Vagina (tissue), 2 donors: ENCODE data around the gene RAB23. TPM values are rescaled to one million over a fixed set of nuclear protein-coding genes. Genes with fewer than 3 reads are reported as not detected.

Experiments
- DNase-seq, 2 donors: peaks; one replicate each; pipeline ENCODE4 v3.0.0-alpha.2; 2017; ENCODE audit errors: extremely low spot score in 2 of 2
- H3K27ac ChIP-seq: fragments of 200-600 bp; sonication (generic); one replicate; pipeline ENCODE4 v1.5.1; 2019
- H3K27me3 ChIP-seq: fragments of 200-600 bp; sonication (generic); one replicate; pipeline ENCODE4 v1.5.1; 2019
- H3K36me3 ChIP-seq, 2 donors: fragments of 200-600 bp; sonication (generic); one replicate each; pipeline ENCODE4 v1.5.1; 2017 to 2019
- H3K4me1 ChIP-seq: fragments of 200-600 bp; sonication (generic); one replicate; pipeline ENCODE4 v1.5.1; 2019
- H3K4me3 ChIP-seq, 2 donors: fragments of 200-600 bp; sonication (generic); 1 replicate in 1 of 2; 2 replicates in 1 of 2; pipeline ENCODE4 v1.5.1; 2016 to 2019
- H3K9me3 ChIP-seq: fragments of 200-600 bp; sonication (generic); one replicate; pipeline ENCODE4 v1.5.1; 2019
- POLR2A ChIP-seq, 2 donors: fragments of 450-650 bp; IDR thresholded peaks; one replicate each; pipeline ENCODE4 v1.6.1; 2017; ENCODE audit warnings: antibody characterized with exemption in 2 of 2, mild to moderate bottlenecking in 2 of 2, moderate library complexity in 2 of 2
- POLR2AphosphoS5 ChIP-seq, 2 donors: sonication (generic); formaldehyde crosslinking; IDR thresholded peaks; one replicate each; pipeline ENCODE4 v1.9.0; 2017; ENCODE audit warnings: antibody characterized with exemption in 2 of 2, mild to moderate bottlenecking in 2 of 2, low read depth in 1 of 2; ENCODE audit not compliant: insufficient read depth in 1 of 2
- intact Hi-C: fragments of 100-400 bp; cut with DNase I; formaldehyde crosslinking; loops from one replicate; pipeline ENCODE4 v1.15.1; 2023
- total RNA-seq: library from RNA; depleted of rRNA; stranded (reverse); fragments of >200 nt; gene quantifications from one replicate; pipeline ENCODE4 v1.2.3, GENCODE V29; 2016
- TF ChIP-seq, protein P1 (sequence below), 3 experiments: fragments of 450-650 bp in 2 of 3; fragments of 200-600 bp in 1 of 3; sonication (generic) in 1 of 3; IDR thresholded peaks; one replicate each; pipeline ENCODE4 v1.5.1; 2017 to 2019; ENCODE audit warnings: antibody characterized with exemption in 3 of 3, mild to moderate bottlenecking in 2 of 3, moderate library complexity in 2 of 3

RAB23 gene
- total RNA-seq, 1 donor from 2014 or later, result 31.4 TPM

DNA sequence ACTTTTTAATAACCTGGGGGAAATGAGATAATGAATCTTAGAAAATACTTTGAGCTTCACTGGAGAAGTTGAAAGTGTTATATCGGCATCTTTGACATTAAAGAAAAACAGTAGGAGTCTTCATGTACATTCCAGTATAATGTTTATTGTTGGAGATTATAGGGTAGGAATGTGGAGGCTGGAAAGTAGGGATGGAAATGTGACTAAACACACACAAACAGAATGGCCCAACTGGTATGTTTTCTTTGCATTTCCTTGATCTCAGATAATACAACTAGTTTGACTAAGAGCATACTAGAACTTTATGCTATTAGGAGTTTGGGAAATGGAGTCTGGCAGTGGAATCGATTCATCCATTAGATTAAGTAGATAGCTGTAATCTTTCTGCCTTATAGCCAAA is 60.1 kb downstream of the RAB23 start:
- H3K4me1 ChIP-seq, result no peaks in the 10 kb centered on the region
- peaks cover 7% of the 10 kb centered on the region for H3K9me3 ChIP-seq
- H3K36me3 ChIP-seq, result peaks cover 0 to 22% of the 10 kb centered on the region in 2 donors
- no peak for DNase-seq
- intact Hi-C loops, result no loop called here
- TF ChIP-seq POLR2AphosphoS5 (IDR thresholded peaks at IDR 0.05; ENCODE audit: insufficient read depth in 1 of 2, low read depth in 1 of 2) (no peak), POLR2A (IDR thresholded peaks at IDR 0.05) (no peak)
- TF ChIP-seq, protein P1, sequence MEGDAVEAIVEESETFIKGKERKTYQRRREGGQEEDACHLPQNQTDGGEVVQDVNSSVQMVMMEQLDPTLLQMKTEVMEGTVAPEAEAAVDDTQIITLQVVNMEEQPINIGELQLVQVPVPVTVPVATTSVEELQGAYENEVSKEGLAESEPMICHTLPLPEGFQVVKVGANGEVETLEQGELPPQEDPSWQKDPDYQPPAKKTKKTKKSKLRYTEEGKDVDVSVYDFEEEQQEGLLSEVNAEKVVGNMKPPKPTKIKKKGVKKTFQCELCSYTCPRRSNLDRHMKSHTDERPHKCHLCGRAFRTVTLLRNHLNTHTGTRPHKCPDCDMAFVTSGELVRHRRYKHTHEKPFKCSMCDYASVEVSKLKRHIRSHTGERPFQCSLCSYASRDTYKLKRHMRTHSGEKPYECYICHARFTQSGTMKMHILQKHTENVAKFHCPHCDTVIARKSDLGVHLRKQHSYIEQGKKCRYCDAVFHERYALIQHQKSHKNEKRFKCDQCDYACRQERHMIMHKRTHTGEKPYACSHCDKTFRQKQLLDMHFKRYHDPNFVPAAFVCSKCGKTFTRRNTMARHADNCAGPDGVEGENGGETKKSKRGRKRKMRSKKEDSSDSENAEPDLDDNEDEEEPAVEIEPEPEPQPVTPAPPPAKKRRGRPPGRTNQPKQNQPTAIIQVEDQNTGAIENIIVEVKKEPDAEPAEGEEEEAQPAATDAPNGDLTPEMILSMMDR (IDR thresholded peaks at IDR 0.05), result no peak
- no peak overlapping the region for H3K27ac ChIP-seq
- no peak overlapping the region for H3K4me3 ChIP-seq
- H3K27me3 ChIP-seq, result no peaks in the 10 kb centered on the region

DNA sequence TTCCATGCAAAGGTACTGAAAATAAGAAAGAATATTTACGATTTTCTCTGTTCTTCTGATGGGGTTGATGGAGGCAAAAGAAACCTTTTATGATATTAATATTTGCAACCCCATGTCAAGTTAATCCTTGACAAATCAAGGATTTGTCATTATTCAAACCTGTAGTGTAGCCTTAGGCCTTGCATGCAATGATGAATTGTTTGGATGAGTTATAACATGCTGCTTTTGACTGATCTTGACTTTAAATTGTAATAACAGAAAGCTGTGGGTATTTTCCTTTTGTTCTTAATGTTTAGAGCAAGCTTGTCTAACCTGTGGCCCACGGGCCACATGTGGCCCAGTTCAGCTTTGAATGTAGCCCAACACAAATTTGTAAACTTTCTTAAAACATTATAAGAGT is 63.0 kb downstream of the RAB23 start:
- H3K36me3 ChIP-seq, result peaks cover 0 to 20% of the 10 kb centered on the region in 2 donors
- no peak overlapping the region for H3K27ac ChIP-seq
- intact Hi-C loops, result no loop called here

DNA sequence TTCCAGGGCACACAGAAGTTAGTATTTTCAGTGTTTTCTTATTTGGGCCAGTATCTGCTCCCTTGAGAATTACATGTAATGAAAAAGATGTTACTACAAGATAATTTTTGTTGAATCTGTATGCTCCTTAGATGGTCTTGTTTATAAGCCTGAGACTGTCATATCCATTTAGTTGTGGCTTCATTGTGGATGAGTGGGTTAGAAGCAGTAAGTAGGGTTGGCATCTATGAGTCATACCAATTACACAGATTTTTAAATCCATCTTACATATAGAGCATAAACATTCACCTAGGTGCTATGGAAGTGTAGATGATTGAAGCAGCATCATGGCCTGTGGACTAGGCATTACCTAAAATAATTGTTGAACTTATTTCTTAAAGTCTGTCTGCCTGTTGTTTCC is 63.4 kb downstream of the RAB23 start:
- Histone ChIP-seq H3K9me3 (no peaks in the 10 kb centered on the region), H3K36me3 (peaks cover 0 to 19% of the 10 kb centered on the region in 2 donors), H3K4me3 (no peak overlapping the region), H3K27ac (no peak overlapping the region), H3K4me1 (no peaks in the 10 kb centered on the region), H3K27me3 (no peaks in the 10 kb centered on the region)
- no peak for DNase-seq
- TF ChIP-seq POLR2A (IDR thresholded peaks at IDR 0.05), result no peak
- no peak for TF ChIP-seq POLR2AphosphoS5 (IDR thresholded peaks at IDR 0.05; ENCODE audit: insufficient read depth in 1 of 2, low read depth in 1 of 2)
- TF ChIP-seq, protein P1 (IDR thresholded peaks at IDR 0.05), result no peak
- intact Hi-C loops, result no loop called here

More for the DNA sequence above, 63.0 kb downstream of the RAB23 start:
- no peak for TF ChIP-seq POLR2A (IDR thresholded peaks at IDR 0.05)
- H3K27me3 ChIP-seq, result no peaks in the 10 kb centered on the region
- no peak for DNase-seq
- H3K4me1 ChIP-seq, result no peaks in the 10 kb centered on the region
- H3K9me3 ChIP-seq, result no peaks in the 10 kb centered on the region
- H3K4me3 ChIP-seq, result no peak overlapping the region

GRCh38 chr6:57147955-57148858 is 73.9 kb downstream of the RAB23 start:
- Histone ChIP-seq H3K4me3 (no peak overlapping the region), H3K27ac (no peak overlapping the region), H3K9me3 (no peaks in the 10 kb centered on the region), H3K4me1 (no peaks in the 10 kb centered on the region), H3K27me3 (no peaks in the 10 kb centered on the region), H3K36me3 (peaks cover 0 to 28% of the 10 kb centered on the region in 2 donors)
- intact Hi-C loops, result no loop called here
- DNase-seq, result no peak
- no peak for TF ChIP-seq POLR2AphosphoS5 (IDR thresholded peaks at IDR 0.05; ENCODE audit: insufficient read depth in 1 of 2, low read depth in 1 of 2)
- TF ChIP-seq, protein P1 (IDR thresholded peaks at IDR 0.05), result no peak
- TF ChIP-seq POLR2A (IDR thresholded peaks at IDR 0.05), result no peak

DNA sequence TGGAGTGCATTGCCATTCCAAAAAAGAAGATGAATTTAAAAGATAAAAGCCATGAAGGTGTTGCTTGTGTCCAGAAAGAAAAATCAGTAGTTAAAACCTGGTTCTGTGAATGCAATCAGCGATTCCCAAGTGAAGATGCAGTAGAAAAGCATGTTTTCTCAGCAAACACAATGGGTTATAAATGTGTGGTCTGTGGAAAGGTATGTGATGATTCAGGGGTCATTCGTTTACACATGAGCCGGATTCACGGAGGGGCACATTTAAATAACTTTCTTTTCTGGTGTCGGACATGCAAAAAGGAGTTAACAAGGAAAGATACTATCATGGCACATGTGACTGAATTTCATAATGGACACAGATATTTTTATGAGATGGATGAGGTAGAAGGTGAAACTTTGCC is 74.7 kb downstream of the RAB23 start:
- no peak for DNase-seq
- intact Hi-C loops, result no loop called here
- Histone ChIP-seq H3K27me3 (no peaks in the 10 kb centered on the region), H3K9me3 (no peaks in the 10 kb centered on the region), H3K27ac (no peak overlapping the region), H3K4me1 (no peaks in the 10 kb centered on the region), H3K36me3 (peaks cover 0 to 23% of the 10 kb centered on the region in 2 donors), H3K4me3 (no peak overlapping the region)
- TF ChIP-seq POLR2A (IDR thresholded peaks at IDR 0.05), result no peak
- TF ChIP-seq, protein P1 (IDR thresholded peaks at IDR 0.05), result no peak
- no peak for TF ChIP-seq POLR2AphosphoS5 (IDR thresholded peaks at IDR 0.05; ENCODE audit: insufficient read depth in 1 of 2, low read depth in 1 of 2)
